ENCODE measurements around the gene STXBP1. TPM values are rescaled to one million over a fixed set of nuclear protein-coding genes. Genes with fewer than 3 reads are reported as not detected.
A peak's percentile ranks its signal among the peaks of the same experiment; 100 is the strongest.

The STXBP1 gene
- 2.8 and 11.2 TPM in 2 replicates for total RNA-seq (2014; rRNA removed; shearing (Covaris generic))

- in situ Hi-C loops (cut with HindIII; ENCODE audit: low sequenced_read_pairs), result no loop called here
- peak; percentile 91 for DNase-seq (ENCODE audit: low spot score)
These were observed at the start of gene STXBP1 for GRCh38 chr9:127611899-127612790. TSS of gene STXBP1 (plus strand) at chr9:127612277. CDS start at chr9:127612404, 127 bp downstream.

DNA sequence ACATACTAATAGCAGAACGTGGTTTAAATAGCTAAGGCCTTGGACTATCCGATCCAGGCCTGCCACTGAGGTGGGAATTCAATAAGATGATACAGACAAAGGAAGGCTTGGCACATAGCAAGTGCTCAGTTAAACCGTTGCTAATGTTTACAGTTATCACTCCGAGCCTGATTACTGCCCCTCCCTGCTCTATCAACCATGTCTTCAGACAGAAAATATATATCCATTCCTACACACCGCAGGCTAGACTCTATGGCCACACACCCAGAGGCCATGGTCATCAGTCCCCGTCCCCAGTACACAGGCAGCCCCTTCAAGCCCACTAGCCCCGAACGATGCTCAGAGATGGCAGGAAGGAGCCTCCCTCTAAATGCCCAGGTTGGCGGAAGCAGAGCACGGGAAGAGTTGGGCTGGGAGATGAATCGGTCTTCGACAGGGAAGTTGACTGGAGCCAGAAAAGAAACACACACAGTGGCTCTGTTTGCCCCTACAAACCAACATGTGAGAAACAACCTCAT, 49.7 kb upstream of the STXBP1 start:
- in situ Hi-C loops (cut with HindIII; ENCODE audit: low sequenced_read_pairs), result no loop called here
- DNase-seq (ENCODE audit: low spot score), result no peak

- DNase-seq (ENCODE audit: low spot score), result no peak
These were observed 49.2 kb upstream of the STXBP1 start for GRCh38 chr9:127562841-127563401.

DNA sequence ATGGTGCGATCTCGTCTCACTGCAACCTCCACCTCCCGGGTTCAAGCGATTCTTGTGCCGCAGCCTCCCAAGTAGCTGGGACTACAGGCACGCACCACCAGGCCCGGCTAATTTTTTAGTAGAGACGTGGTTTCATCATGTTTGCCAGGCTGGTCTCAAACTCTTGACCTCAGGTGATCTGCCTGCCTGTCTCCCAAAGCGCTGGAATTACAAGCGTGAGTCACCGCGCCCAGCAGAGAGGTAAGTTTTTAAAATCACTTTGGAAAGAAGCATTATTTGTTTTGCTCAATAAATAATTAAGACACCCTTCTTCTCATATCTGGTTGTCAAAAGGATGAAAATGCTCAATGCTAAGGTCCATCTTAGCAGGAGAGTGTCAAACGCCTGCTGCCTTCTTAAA, 48.5 kb upstream of the STXBP1 start:
- in situ Hi-C loops (cut with HindIII; ENCODE audit: low sequenced_read_pairs), result no loop called here
- no peak for DNase-seq (ENCODE audit: low spot score)

More at GRCh38 chr9:127562841-127563401, 49.2 kb upstream of the STXBP1 start:
- in situ Hi-C loops (cut with HindIII; ENCODE audit: low sequenced_read_pairs), result no loop called here

GRCh38 chr9:127565231-127565630, 46.8 kb upstream of the STXBP1 start:
- no peak for DNase-seq (ENCODE audit: low spot score)
- in situ Hi-C loops (cut with HindIII; ENCODE audit: low sequenced_read_pairs), result no loop called here

DNA sequence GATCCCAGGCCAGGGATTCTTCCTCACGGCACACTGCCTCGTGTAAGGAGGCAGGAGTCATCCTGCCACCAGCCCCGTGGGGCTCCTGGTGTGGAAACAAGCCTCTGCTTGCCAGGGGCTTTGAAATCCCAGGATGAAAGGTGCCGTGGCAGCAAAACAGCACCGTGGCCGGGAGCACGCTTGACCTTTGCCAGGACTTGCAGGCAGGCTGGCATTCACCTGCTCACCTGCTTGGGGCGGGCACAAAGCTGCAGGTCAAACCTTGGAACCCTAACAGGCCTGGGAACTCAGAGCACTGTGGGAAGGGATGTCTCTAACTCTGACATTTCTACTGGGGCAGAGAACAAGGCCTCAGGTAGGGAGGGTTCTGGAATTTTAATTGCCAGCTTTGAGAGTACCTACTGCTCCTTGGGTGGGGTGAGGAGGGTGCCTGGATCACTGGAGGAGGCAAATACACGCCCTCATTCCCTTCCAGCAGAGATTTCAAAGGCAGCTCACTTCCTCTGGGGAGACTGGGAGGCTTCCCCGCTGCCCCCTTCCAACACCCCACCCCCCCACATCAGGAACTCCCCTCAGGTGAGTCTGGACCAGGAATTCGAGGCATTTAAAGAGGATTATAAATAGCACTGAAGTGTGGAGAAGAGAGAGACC, 45.6 kb upstream of the STXBP1 start:
- in situ Hi-C loops (cut with HindIII; ENCODE audit: low sequenced_read_pairs), result no loop called here
- no peak for DNase-seq (ENCODE audit: low spot score)

DNA sequence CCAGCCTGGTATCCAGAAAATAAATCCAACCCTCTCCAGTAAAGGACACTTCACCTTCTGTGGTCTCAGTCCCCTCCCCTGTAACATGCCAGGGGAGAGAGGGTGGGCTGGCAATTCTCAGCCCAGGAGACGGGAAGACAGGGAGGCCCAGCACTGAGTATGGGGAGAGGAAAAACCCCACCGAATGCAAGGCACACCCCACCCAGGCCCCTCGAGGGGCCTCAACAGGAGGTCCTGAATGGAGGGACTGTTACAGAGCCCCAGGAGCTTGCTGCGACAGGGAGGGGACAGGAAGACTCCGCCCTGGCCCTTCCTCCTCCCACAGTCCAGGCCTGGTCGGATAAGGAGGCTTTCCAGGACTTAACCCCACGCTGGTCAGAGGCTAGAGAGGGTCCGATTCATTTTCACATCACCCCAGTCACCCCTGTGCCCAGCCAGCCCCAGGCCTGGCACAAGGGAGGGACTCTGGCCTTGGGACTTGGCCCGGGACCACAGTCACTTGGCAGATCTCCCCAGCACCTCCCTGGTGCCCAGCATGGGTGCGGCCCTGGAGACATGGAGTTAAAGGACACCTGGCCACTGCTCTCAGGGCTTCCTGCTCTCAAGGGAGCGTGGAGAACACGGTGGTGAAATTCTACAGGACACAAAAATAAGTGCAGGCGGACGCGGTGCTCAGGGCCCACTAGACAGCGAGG, 44.9 kb upstream of the STXBP1 start:
- peak; percentile 82 for DNase-seq (ENCODE audit: low spot score)
- in situ Hi-C loops (cut with HindIII; ENCODE audit: low sequenced_read_pairs), result no loop called here

GRCh38 chr9:127567730-127568617, 44.1 kb upstream of the STXBP1 start:
- DNase-seq (ENCODE audit: low spot score), result peak; percentile 61
- in situ Hi-C loops (cut with HindIII; ENCODE audit: low sequenced_read_pairs), result no loop called here

GRCh38 chr9:127568618-127568970, 43.5 kb upstream of the STXBP1 start:
- DNase-seq (ENCODE audit: low spot score), result no peak
- in situ Hi-C loops (cut with HindIII; ENCODE audit: low sequenced_read_pairs), result no loop called here

DNA sequence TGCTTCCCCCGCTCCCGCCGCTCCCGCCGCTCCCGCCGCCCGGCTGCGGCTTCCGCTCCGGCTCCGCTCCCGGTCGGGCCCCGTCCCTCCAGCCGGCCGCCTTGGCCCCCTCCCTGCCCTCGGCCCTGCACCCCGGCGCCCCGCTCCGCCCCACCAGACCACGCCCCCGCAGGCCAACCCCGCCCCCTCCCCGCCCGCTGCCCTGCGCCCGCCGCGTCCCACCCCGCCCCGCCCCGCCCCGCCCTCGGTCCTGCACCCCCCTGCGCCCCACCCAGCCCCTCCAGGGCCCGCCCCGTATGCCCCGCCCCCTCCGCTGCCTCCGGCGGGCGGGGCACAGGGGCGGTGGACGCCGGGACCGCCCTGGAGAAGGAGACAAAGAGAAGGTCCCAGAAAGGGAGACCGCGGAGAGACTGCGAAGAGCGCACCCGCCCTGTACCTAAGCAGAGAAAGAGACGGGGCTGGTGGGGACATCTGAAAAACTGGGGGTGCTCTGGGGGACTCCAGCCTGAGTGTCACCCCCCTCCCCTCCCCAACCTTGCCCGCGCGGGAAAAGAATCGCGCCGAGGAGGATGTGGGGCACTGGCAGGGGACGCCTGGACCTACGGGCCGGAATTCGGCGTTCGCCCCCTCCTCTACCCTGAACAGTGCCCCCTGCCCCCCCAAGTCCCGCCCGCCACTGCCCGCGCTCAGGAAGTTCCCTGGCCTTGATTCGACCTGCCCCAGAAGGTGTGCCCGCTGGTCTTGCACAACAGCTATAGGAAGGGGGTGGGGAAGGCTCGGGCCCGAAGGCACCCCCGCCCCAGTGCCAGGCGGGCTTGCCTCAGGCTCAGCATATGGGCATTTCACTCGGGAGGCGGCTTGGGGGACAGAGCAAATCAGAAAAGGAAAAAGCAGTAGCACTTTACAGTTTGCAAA, 42.8 kb upstream of the STXBP1 start:
- peak; percentile 81 for DNase-seq (ENCODE audit: low spot score)
- in situ Hi-C loops (cut with HindIII; ENCODE audit: low sequenced_read_pairs), result no loop called here

DNA sequence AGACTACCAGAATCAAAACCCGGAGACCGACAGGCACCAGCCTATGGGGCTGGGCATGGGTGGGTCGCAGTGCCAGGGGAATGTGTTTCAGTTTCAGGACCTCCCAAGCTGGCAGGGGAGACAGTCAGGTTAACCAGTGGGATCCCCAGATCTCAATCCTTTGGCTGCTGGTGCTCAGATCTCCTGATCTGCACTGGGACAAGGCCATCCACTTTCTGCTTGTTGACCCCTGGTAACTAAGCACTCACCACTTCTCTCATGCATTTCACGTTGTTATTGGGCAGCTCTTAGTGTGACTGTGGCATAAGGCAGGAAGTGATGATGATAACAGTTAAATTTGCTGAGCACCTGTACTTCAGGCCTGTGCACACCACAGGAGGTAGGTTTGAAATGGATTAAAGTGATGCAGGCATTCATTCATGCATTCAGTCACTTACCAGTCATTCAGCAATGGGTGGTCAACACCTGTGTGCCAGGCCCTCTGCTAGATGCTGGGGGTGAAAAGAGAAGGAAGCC, 42.1 kb upstream of the STXBP1 start:
- DNase-seq (ENCODE audit: low spot score), result peak; percentile 63
- in situ Hi-C loops (cut with HindIII; ENCODE audit: low sequenced_read_pairs), result no loop called here

DNA sequence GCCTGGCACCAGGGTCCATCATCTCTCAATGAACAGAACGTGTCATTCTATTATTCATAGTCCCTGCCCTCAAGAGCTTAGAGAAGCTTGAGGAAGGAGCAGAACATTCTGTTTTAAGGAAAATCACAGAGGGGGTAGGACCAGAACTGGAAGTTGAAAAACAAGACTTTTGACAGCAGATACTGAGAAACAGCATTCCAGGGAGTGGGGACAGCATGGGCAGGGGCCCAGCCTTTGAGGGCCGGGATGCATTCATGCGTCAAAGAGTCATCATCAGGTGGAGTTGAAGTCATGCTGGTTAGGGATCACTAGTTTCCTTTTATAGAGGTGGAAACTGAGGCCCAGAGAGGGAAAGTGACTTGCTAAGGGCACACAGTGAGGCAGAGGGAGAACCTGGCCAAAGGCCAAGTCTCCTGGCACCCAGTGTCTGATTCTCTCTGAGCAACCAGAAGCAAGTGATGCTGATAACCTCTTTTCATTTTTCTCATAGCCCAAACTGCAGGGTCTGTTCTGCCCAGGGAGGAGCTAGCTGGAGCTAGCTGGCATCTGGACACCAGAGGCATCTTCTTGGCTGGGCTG, 41.5 kb upstream of the STXBP1 start:
- in situ Hi-C loops (cut with HindIII; ENCODE audit: low sequenced_read_pairs), result no loop called here
- peak; percentile 42 for DNase-seq (ENCODE audit: low spot score)

DNA sequence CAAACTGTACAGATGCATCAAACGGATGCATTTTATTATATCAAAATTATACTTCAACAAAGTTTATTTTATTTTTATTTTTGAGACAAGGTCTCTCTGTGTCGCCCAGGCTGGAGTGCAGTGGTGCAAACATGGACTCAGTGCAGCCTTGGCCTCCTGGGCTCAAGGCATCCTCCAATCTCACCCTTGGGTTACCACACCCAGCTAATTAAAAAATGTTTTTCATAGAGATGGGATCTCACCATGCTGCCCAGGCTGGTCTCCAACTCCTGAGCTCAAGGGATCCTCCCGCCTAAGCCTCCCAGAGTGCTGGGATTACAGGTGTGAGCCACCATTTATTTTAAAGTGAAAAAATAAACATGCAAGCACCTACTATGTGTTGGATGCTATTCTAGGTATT, 40.1 kb upstream of the STXBP1 start:
- in situ Hi-C loops (cut with HindIII; ENCODE audit: low sequenced_read_pairs), result no loop called here

GRCh38 chr9:127572961-127573721, 38.9 kb upstream of the STXBP1 start:
- in situ Hi-C loops (cut with HindIII; ENCODE audit: low sequenced_read_pairs), result no loop called here
- DNase-seq (ENCODE audit: low spot score), result no peak

More for the DNA sequence above, 40.1 kb upstream of the STXBP1 start:
- no peak for DNase-seq (ENCODE audit: low spot score)

DNA sequence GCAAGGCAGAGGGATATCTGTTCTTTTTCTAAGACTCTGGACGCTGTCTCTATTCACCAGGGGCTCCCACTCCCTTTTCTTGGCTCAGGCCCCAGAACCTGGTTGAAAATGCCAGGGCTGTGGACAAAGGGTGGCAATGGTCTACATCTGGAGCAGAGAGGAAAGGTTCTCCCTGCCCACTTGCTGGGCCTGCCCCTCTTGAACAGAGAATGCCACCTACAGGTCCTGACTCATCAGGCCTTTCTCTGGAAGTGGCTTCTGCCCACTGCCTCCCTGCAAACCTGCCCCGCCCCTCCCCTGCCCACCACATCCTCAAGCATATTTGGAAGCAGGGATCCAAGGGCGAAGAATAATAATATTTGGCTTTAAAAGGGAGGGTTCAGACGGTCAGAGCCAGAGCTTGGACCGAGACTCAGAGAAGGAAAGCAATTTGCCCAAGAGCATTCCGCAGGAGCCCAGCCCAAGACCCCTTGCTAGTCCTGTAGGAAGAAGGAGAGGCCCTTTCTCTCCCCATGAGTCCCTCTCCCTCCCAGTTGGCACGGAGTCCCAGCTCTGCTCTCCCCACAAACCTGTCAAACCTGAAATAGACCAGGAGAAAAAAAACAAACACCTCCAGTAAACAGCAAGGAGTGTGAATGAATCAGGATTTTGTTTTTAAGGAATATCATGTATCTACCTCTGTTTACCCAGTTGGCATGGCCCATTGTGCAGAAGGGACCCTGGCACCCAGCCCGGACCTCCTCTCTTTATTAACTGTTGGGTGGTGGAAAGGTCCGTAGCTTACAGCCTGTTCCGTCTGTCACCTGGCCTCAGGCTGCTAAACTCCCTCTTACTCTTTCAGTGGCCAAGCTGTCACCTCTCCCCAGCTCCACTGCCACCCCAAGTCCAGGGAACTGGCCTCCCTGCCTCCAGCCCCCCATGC, 37.7 kb upstream of the STXBP1 start:
- in situ Hi-C loops (cut with HindIII; ENCODE audit: low sequenced_read_pairs), result no loop called here
- peak; percentile 89 for DNase-seq (ENCODE audit: low spot score)
